Activated CD4-positive, alpha-beta memory T cell treated with anti-CD3 and anti-CD28 coated beads, Interleukin-2, amount 10 ng/mL, durations not matched to agents 7 days and 5 days (primary cell): ENCODE results near the gene EFTUD2. TPM values are rescaled to one million over a fixed set of nuclear protein-coding genes. Genes with fewer than 3 reads are reported as not detected.

Experiments used
- CTCF ChIA-PET: fragments of 350-600 bp; sonication (Branson Sonifier 250); formaldehyde crosslinking; loops from one replicate; lab custom pipeline; 2021; ENCODE audit warnings: antibody characterized with exemption, inconsistent platforms; lab: Charles Lee
- POLR2A ChIA-PET: fragments of 350-600 bp; sonication (Branson Sonifier 250); formaldehyde crosslinking; loops from one replicate; lab custom pipeline; 2021; ENCODE audit warnings: antibody characterized with exemption; lab: Charles Lee
- DNase-seq: peaks from one replicate; pipeline ENCODE4 v3.0.0-alpha.2; 2020
- H3K27ac Mint-ChIP-seq: one replicate; pipeline ENCODE4 v1.8.0; 2021; ENCODE audit warnings: mild to moderate bottlenecking, mixed read lengths
- H3K27me3 Mint-ChIP-seq: one replicate; pipeline ENCODE4 v1.8.0; 2021; ENCODE audit warnings: mixed read lengths
- H3K36me3 Mint-ChIP-seq: one replicate; pipeline ENCODE4 v1.8.0; 2021; ENCODE audit warnings: low read depth, mixed read lengths
- H3K4me1 Mint-ChIP-seq: one replicate; pipeline ENCODE4 v1.8.0; 2021; ENCODE audit warnings: mixed read lengths
- H3K4me3 Mint-ChIP-seq: one replicate; pipeline ENCODE4 v1.8.0; 2021; ENCODE audit warnings: mild to moderate bottlenecking, mixed read lengths
- H3K9me3 Mint-ChIP-seq: one replicate; pipeline ENCODE4 v1.8.0; 2021; ENCODE audit warnings: mixed read lengths
- total RNA-seq, 2 experiments: library from RNA; stranded (reverse); gene quantifications; one replicate each; pipeline ENCODE4 v1.2.3, GENCODE V29; 2021

The EFTUD2 gene
- total RNA-seq, 2 experiments from 2014 or later = 102 to 114 TPM

DNA sequence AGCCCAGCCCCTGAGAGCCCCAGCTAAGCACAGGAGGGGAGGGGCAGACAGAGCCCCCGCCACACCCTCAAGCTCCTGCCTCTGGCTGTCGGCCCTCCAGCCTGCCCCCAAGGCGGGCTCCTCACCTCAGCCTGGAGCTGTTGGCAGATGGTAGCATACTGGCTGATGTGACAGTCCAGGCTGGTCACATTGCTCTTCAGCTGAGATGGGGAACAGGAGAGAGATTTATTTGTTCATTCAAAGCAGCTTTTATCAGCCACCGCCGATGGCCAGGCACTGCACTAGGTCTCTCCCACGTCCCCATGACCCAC is 33.5 kb upstream of the EFTUD2 start:
- peaks cover 78% of the 10 kb centered on the region for H3K36me3 Mint-ChIP-seq
- peaks cover 2% of the 10 kb centered on the region for H3K4me1 Mint-ChIP-seq
- POLR2A ChIA-PET = interaction anchor here (0.7 kb wide), 1 partner anchor 25 kb away, joined by 3 read pairs; no protein-coding TSS in a partner anchor
- CTCF ChIA-PET = interaction anchor here (2.5 kb wide), 1 partner anchor 12 kb away, joined by 7 read pairs; no protein-coding TSS in a partner anchor
- DNase-seq = no peak
- H3K27me3 Mint-ChIP-seq = no peaks in the 10 kb centered on the region
- no peak overlapping the region for H3K4me3 Mint-ChIP-seq
- no peak overlapping the region for H3K27ac Mint-ChIP-seq
- no peaks in the 10 kb centered on the region for H3K9me3 Mint-ChIP-seq

DNA sequence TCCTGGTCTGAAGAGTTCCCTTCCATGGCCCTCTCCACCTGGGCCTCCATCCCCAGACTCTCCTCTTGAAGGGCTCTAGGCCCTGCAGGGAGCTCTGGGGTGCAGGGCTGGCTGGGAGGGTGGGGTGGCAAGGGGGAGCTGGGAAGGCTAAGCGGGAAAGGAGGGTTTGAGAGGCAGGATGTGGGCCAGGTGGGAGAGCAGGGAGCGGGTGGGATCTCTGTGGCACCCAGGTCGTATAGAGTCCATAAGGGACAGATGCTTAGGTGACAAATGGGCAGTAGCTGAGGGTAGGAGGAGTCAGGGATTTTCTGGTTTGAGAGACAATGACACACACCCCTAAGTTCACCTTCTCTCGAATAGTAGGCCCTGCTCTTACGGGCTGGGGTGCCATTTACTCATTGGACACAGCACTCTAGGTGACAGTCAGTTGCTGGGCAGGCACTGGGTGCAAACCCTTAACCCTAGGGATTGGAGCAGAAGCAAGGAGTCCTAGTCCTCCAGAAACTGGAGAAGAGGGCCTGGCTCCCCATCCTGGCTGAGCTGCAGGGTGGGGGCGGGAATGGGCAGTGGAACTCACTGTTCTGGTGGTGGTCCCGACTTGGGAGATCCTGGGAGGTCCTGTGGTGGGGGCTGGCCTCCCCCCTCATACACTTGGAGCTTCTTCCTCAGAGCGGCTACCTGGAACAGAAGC is 33.0 kb upstream of the EFTUD2 start:
- peaks cover 79% of the 10 kb centered on the region for H3K36me3 Mint-ChIP-seq
- ChIA-PET CTCF (interaction anchor here (2.5 kb wide), 1 partner anchor 11 kb away, joined by 7 read pairs; no protein-coding TSS in a partner anchor), POLR2A (interaction anchor here (0.7 kb wide), 1 partner anchor 25 kb away, joined by 3 read pairs; no protein-coding TSS in a partner anchor)
- H3K27me3 Mint-ChIP-seq = no peaks in the 10 kb centered on the region
- DNase-seq = no peak
- H3K9me3 Mint-ChIP-seq = no peaks in the 10 kb centered on the region
- H3K4me3 Mint-ChIP-seq = no peak overlapping the region
- H3K4me1 Mint-ChIP-seq = peaks cover 2% of the 10 kb centered on the region
- H3K27ac Mint-ChIP-seq = no peak overlapping the region

DNA sequence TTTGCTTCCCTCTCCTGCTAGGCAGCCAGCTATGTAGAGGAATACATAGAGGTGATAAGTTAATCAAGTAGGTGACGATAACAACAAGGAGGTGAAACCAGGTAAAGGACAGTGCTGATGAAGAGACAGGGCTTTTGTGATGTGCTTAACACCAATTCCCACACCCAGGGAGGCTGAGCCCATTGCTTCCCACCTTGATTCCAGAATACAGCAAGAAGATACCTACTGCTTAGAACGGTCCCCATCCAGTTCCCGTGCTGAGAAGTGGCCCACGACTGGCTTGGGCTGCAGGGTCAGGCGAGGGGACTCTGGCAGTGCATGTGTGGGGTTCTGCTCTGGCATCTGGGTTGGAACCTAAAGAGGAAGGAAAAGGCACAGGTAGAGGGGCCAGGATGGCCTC is 32.1 kb upstream of the EFTUD2 start:
- DNase-seq = no peak
- ChIA-PET CTCF (interaction anchor here (2.5 kb wide), 1 partner anchor 10 kb away, joined by 7 read pairs; no protein-coding TSS in a partner anchor), POLR2A (no interaction called here)
- Mint-ChIP-seq H3K36me3 (peaks cover 79% of the 10 kb centered on the region), H3K4me1 (no peaks in the 10 kb centered on the region), H3K9me3 (no peaks in the 10 kb centered on the region), H3K4me3 (no peak overlapping the region), H3K27me3 (no peaks in the 10 kb centered on the region), H3K27ac (no peak overlapping the region)

DNA sequence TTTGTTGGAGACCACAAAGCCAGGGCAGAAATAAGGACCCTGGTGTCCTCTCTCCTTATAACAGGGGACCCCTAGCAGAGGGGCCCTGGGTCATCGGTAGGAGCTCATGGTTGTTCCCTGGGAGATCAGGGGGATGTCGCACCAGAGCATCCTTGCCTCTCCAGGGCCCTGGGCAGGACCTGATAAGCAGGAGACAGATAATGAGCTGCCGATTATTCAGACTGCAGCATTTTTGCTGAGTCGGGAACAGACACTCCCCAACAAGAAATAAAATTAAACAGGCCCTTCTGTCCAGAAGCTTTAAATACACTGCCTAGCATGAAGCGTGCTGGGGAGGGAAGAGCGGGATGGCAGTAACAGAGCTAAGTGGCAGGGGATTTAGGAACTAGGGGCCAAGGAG is 31.4 kb upstream of the EFTUD2 start:
- CTCF ChIA-PET = interaction anchor here (1.3 to 2.4 kb wide), 2 partner anchors 10 to 120 kb away, joined by 3 to 7 read pairs; no protein-coding TSS in a partner anchor
- Mint-ChIP-seq H3K4me3 (no peak overlapping the region), H3K36me3 (peaks cover 81% of the 10 kb centered on the region), H3K27me3 (no peaks in the 10 kb centered on the region), H3K27ac (no peak overlapping the region), H3K9me3 (no peaks in the 10 kb centered on the region), H3K4me1 (no peaks in the 10 kb centered on the region)
- DNase-seq = no peak
- POLR2A ChIA-PET = no interaction called here

DNA sequence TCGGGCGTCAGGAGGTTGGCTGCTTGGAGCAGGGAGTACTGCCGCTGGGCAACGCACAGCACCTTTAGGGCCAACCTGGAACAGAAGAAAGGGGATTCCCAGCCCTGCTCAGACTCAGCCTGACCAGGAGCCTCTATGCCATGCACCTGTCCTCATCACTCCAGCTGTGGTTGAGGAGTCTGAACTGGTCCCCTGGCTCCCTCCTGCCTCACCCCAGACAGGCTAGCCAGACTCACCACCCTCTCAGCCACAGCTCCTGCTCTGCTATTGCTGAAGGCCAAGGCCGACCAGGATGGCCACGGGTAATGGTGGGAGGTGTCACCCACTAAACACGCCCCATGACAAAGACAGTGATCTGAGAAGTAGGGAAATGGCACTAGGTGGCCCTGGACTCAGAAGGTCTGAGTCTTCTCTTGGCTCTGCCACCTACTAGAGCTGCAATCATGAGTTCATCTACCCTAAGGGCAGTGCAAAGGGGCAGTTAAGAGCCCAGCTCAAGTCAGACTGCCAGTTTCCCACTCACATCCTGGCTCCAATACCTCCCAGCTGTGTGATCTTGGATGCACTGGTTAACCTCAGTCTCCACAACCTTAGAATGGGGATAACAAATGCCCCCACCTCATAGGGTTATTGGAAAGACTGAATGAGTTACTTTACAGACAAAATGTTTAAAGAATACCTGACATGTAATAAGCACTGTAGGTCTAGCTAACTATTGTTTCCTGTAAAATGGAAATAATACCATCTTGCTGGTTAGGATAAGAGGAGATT is 29.9 kb upstream of the EFTUD2 start:
- H3K9me3 Mint-ChIP-seq = no peaks in the 10 kb centered on the region
- H3K27ac Mint-ChIP-seq = no peak overlapping the region
- no peaks in the 10 kb centered on the region for H3K4me1 Mint-ChIP-seq
- ChIA-PET POLR2A (interaction anchor here (1.2 kb wide), 1 partner anchor 9 kb away, joined by 3 read pairs; no protein-coding TSS in a partner anchor), CTCF (interaction anchor here (0.7 to 2.4 kb wide), 3 partner anchors 9 to 151 kb away, joined by 3 to 7 read pairs (median 3); no protein-coding TSS in a partner anchor)
- no peak for DNase-seq
- H3K4me3 Mint-ChIP-seq = no peak overlapping the region
- H3K27me3 Mint-ChIP-seq = no peaks in the 10 kb centered on the region
- peaks cover 78% of the 10 kb centered on the region for H3K36me3 Mint-ChIP-seq

DNA sequence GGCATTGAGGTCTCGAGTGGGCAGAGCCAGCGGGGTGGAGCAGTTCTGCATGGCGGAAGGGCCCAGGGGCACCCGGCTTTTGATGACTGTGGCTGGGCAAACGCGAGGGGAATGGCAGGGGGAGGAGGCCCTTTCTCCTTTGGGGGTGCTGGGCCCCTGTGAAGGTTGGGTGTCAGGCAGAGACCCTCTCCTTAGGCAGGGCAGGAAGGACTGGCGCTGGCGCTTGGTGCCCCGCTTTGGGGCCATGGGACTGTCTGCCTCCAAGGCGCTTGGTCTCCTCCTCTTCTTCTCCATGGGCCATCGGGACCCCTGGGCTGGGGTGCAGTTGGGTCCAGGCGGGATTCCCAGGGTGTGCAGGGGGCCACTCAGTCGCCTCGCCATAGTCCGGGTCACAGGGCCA is 28.9 kb upstream of the EFTUD2 start:
- no peaks in the 10 kb centered on the region for H3K9me3 Mint-ChIP-seq

DNA sequence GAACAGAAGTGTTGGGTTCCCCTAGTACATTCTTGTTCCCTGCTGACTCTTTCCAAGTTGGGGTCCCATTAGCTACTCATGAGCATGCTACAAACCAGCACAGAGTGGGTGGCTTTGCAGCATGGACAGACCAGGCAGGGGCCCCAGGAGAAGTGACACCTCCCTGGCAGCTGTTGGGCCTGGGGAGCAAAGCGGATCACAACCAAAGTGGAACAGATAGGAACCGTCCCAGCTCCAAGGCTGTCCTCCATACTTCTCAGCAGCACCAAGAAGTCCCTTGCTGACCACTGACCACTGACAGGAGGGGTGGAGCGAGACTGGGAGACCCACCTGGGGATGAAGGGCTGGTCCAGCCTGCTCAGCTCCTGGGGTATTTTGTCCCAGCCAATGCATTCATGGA is 28.5 kb upstream of the EFTUD2 start:
- ChIA-PET CTCF (no interaction called here), POLR2A (no interaction called here)
- no peak for DNase-seq
- no peak overlapping the region for H3K4me3 Mint-ChIP-seq
- H3K27me3 Mint-ChIP-seq = peaks cover 2% of the 10 kb centered on the region
- H3K4me1 Mint-ChIP-seq = no peaks in the 10 kb centered on the region
- H3K36me3 Mint-ChIP-seq = peaks cover 70% of the 10 kb centered on the region
- no peak overlapping the region for H3K27ac Mint-ChIP-seq
- H3K9me3 Mint-ChIP-seq = no peaks in the 10 kb centered on the region

More for the DNA sequence above, 28.9 kb upstream of the EFTUD2 start:
- H3K27me3 Mint-ChIP-seq = no peaks in the 10 kb centered on the region
- no peak for DNase-seq
- no peak overlapping the region for H3K4me3 Mint-ChIP-seq
- H3K36me3 Mint-ChIP-seq = peaks cover 70% of the 10 kb centered on the region
- POLR2A ChIA-PET = no interaction called here
- CTCF ChIA-PET = interaction anchor here (2.4 kb wide), 1 partner anchor 8 kb away, joined by 7 read pairs; no protein-coding TSS in a partner anchor
- H3K4me1 Mint-ChIP-seq = no peaks in the 10 kb centered on the region
- H3K27ac Mint-ChIP-seq = no peak overlapping the region

DNA sequence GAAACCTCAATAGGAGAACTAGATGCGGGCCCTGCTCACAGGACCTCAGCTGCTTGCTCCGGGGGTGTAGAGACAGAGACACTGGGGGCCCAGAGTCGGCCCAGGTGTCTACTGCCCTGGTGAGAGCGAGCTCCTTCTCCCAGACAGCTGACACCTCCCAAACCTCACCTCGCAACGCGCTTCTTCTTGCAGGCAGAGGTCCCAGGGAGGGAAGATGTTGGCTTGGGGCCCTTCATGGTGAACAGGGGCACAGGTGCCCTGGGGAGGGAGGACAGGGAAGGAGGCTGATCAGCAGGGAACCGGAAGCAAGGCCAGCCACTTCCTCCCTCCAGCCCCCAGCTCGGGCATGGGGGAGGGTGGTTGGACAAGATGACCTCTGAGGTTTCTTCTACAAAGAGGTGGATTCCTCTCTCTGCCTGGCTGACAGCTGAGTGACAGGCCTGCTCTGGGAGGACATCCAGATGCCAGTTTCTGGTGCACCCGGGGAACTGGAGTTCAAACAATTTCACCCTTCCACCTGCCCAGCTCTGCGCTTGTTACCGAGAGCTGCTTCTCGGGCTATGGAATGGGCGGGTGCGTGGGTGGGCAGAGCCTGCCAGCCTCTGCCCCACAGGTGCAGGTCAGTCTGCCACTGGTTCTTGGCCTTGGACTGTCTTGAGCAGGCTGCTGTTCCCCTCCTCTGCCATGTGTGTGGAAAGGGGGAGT is 27.7 kb upstream of the EFTUD2 start:
- Mint-ChIP-seq H3K9me3 (no peaks in the 10 kb centered on the region), H3K4me1 (no peaks in the 10 kb centered on the region), H3K36me3 (peaks cover 66% of the 10 kb centered on the region), H3K27ac (no peak overlapping the region), H3K4me3 (no peak overlapping the region), H3K27me3 (peaks cover 2% of the 10 kb centered on the region)
- POLR2A ChIA-PET = interaction anchor here (0.7 to 1.5 kb wide), 3 partner anchors 18 to 25 kb away, joined by 3 read pairs; no protein-coding TSS in a partner anchor
- CTCF ChIA-PET = no interaction called here
- no peak for DNase-seq

DNA sequence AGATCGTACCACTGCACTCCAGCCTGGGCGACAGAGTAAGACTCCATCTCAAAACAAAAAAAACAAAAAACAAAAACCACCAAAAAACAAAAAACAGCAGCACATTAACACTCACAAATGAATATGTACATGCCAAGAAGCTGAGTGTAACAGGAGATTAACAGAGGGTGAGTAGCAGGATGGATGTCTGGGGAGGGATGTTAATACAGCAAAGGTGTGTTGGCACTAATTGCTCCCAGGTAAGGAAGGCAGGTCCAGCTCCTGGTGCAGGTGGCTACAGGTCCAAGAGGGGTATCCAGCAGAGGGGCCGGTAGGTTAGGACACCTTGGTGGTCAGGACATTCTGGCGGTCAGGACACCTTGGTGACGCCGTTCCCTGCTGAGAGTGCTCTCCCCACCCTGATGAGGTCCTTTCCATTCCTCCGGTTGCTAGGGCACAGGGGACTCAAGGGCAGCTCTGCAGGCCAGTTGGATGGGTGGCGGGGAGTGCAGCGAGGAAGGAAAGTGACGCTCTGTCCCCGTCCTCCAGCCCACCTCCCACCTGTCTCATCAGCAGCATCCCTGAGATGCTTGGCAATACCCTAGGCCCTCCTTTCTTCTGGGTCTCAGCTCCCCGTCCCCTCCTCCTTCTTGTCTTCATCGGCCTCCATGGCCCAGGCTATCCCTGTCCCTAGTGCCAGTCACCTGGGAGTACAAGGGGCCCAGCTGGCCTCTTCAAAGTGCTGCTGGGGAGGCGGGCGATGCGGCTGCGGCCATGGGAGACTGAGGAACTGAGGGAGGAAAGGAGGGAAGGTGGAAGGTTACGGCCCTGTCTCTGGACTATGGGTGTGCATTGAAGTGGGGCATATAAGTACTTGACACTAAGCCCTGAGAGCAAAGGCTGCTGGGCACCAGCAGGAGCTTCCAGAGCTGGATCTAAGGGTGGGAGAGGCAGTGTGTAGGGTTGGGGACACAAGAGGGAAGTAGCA is 26.8 kb upstream of the EFTUD2 start:
- Mint-ChIP-seq H3K36me3 (peaks cover 57% of the 10 kb centered on the region), H3K4me1 (no peaks in the 10 kb centered on the region), H3K4me3 (no peak overlapping the region), H3K27me3 (peaks cover 8% of the 10 kb centered on the region), H3K27ac (no peak overlapping the region), H3K9me3 (no peaks in the 10 kb centered on the region)
- ChIA-PET CTCF (no interaction called here), POLR2A (interaction anchor here (0.7 to 1.5 kb wide), 3 partner anchors 19 to 24 kb away, joined by 3 read pairs; no protein-coding TSS in a partner anchor)
- no peak for DNase-seq

DNA sequence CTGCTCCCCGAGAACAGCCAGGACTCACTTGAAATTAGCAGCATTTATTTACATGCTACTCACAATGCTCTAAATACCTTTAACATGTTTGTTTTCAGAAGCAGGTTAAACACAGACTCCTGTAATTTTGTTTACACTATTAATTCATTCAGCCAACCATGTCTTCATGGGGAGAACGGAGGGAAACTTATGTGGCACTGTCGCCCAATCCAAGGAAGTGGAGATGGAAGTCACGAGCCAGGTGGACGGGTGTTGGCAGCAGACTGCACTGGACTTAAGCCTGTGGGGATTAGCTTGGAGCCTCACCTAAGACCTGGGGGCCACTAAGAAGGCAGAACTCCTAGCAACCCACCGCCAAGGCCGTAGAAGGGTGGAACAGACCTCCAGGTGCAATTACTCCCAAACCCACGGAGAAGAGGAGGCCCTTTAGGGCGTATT is 24.9 kb upstream of the EFTUD2 start:
- H3K4me3 Mint-ChIP-seq = no peak overlapping the region
- H3K27me3 Mint-ChIP-seq = peaks cover 19% of the 10 kb centered on the region
- H3K27ac Mint-ChIP-seq = no peak overlapping the region
- no peak for DNase-seq
- no peaks in the 10 kb centered on the region for H3K9me3 Mint-ChIP-seq
- CTCF ChIA-PET = interaction anchor here (1.3 kb wide), 1 partner anchor 211 kb away, joined by 3 read pairs; the partner anchor contains the start of gene ACBD4
- H3K36me3 Mint-ChIP-seq = peaks cover 39% of the 10 kb centered on the region
- H3K4me1 Mint-ChIP-seq = no peaks in the 10 kb centered on the region
- POLR2A ChIA-PET = interaction anchor here (1.3 kb wide), 1 partner anchor 25 kb away, joined by 3 read pairs; the partner anchor contains the start of gene EFTUD2

DNA sequence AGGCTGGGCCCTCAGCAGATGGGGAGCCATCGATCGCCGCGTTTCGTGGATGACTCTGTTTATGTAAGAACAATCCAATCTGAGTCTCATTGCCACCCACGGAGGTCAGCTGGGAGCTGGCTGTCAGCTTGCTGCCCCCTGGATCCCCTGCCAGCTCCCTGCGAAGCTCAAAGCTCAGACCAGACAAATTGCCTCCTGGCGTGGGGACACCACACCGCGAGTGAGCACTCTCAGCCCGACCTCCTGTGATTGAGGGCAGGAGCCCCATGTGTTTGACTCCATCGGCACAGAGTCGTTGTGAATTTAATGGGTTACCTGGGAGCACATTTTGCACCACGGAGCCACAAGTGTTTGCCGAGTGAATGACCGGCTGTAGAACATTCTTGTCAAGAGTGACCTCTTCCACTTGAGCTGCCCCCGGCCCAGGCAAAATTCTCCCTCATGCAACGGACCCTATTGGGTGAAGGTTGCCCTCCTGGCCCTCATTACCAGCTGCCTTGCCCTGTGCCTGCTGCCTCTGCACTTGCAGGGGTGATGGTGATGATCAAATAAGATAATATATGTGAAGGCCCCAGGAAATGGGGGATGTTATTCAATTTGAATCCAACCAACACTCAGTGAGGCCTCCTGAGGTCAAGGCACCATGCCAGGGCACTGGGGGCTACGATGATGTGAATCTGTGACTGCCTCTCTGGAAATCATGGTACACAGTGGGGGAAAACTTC is 23.7 kb upstream of the EFTUD2 start:
- H3K4me3 Mint-ChIP-seq = no peak overlapping the region
- DNase-seq = no peak
- peaks cover 30% of the 10 kb centered on the region for H3K36me3 Mint-ChIP-seq
- no peak overlapping the region for H3K27ac Mint-ChIP-seq
- H3K4me1 Mint-ChIP-seq = no peaks in the 10 kb centered on the region
- H3K27me3 Mint-ChIP-seq = peaks cover 23% of the 10 kb centered on the region
- ChIA-PET CTCF (interaction anchor here (1.3 to 4.9 kb wide), 2 partner anchors 98 to 212 kb away, joined by 3 to 53 read pairs; partner anchors contain the start of gene ACBD4), POLR2A (interaction anchor here (0.7 to 1.3 kb wide), 3 partner anchors 17 to 98 kb away, joined by 3 read pairs; partner anchors contain the start of gene EFTUD2)
- H3K9me3 Mint-ChIP-seq = no peaks in the 10 kb centered on the region
